Peyer's patch (tissue), 4 donors: ENCODE measurements around the gene TRMT61B.

Experiments used
- CTCF ChIP-seq, 6 experiments: fragments of 450-650 bp in 4 of 6; fragments of 200-600 bp in 2 of 6; sonication (generic) in 1 of 6; IDR thresholded peaks; one replicate each; pipeline ENCODE4 v1.5.1; 2017 to 2019; ENCODE audit warnings: antibody characterized with exemption in 6 of 6, mild to moderate bottlenecking in 3 of 6, moderate library complexity in 1 of 6
- POLR2A ChIP-seq, 2 donors: fragments of 450-650 bp; IDR thresholded peaks; one replicate each; pipeline ENCODE4 v1.5.1; 2017; ENCODE audit warnings: antibody characterized with exemption in 2 of 2, mild to moderate bottlenecking in 2 of 2, moderate library complexity in 2 of 2

- TF ChIP-seq CTCF (IDR thresholded peaks at IDR 0.05) (no peak), POLR2A (IDR thresholded peaks at IDR 0.05) (no peak)
Observed at GRCh38 chr2:28880193-28880592, 10.1 kb upstream of the TRMT61B start.
